ENCODE data around the gene PBX3. TPM values are rescaled to one million over a fixed set of nuclear protein-coding genes. Genes with fewer than 3 reads are reported as not detected.
A peak's percentile ranks its signal among the peaks of the same experiment; 100 is the strongest.

Gene PBX3
- total and polyA plus RNA-seq, 9 donors: 52.6 to 199 (median 119) TPM

GRCh38 chr9:125931211-125931610 is 184.0 kb downstream of the PBX3 start:
- WGBS, 3 donors: 93 to 97% (median 94%) methylated on average over 4 of the region's 4 CpGs
- Histone ChIP-seq H3K4me1 (ENCODE audit: insufficient read depth) (no peaks in the 10 kb centered on the region), H3K9me3 (no peaks in the 10 kb centered on the region), H3K27me3 (no peaks in the 10 kb centered on the region), H3K27ac (no peak overlapping the region), H3K4me3 (no peak overlapping the region), H3K36me3 (no peaks in the 10 kb centered on the region)
- intact Hi-C loops (cut with DNase I): no loop called here
- TF ChIP-seq POLR2A (IDR thresholded peaks at IDR 0.05) (no peak), CTCF (IDR thresholded peaks at IDR 0.05) (no peak), EP300 (IDR thresholded peaks at IDR 0.05) (no peak)
- DNase-seq: no peak

DNA sequence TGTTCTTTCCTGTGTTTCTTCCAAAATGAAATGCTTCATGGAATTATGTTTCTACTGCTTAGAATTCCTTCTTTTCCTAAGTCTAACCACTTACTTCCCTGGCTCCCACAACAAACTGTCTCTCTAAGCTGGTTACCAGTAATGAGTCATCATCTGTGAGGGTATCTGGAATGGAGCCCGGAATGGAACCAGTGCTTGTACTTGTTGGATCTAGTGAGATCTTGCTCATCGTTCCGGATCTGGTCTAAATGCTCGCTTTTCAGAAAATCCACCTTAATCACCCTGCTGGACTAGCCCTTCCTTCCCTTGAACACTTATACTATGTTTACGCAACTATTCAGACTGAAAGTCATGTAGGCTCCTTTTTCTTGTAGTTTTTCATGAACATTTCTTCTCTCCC is 184.8 kb downstream of the PBX3 start:
- DNase-seq: peak in 3 of 5 donors; percentile 36 to 55 (median 40)
- intact Hi-C loops (cut with DNase I): no loop called here
- Histone ChIP-seq H3K9me3 (no peaks in the 10 kb centered on the region), H3K27ac (no peak overlapping the region), H3K36me3 (no peaks in the 10 kb centered on the region), H3K4me3 (no peak overlapping the region), H3K27me3 (no peaks in the 10 kb centered on the region), H3K4me1 (ENCODE audit: insufficient read depth) (no peaks in the 10 kb centered on the region)
- TF ChIP-seq CTCF (IDR thresholded peaks at IDR 0.05) (no peak), POLR2A (IDR thresholded peaks at IDR 0.05) (no peak), EP300 (IDR thresholded peaks at IDR 0.05) (no peak)
- WGBS, 3 donors: 34 to 65% (median 57%) methylated on average over 5 of the region's 5 CpGs

GRCh38 chr9:125932746-125933455 is 185.7 kb downstream of the PBX3 start:
- Histone ChIP-seq H3K9me3 (no peaks in the 10 kb centered on the region), H3K4me1 (ENCODE audit: insufficient read depth) (no peaks in the 10 kb centered on the region), H3K4me3 (no peak overlapping the region), H3K36me3 (no peaks in the 10 kb centered on the region), H3K27me3 (no peaks in the 10 kb centered on the region), H3K27ac (no peak overlapping the region)
- no peak for DNase-seq
- 97% methylated on average over 5 of the region's 5 CpGs for WGBS, 3 donors
- intact Hi-C loops (cut with DNase I): no loop called here
- TF ChIP-seq CTCF (IDR thresholded peaks at IDR 0.05) (no peak), EP300 (IDR thresholded peaks at IDR 0.05) (no peak), POLR2A (IDR thresholded peaks at IDR 0.05) (no peak)

DNA sequence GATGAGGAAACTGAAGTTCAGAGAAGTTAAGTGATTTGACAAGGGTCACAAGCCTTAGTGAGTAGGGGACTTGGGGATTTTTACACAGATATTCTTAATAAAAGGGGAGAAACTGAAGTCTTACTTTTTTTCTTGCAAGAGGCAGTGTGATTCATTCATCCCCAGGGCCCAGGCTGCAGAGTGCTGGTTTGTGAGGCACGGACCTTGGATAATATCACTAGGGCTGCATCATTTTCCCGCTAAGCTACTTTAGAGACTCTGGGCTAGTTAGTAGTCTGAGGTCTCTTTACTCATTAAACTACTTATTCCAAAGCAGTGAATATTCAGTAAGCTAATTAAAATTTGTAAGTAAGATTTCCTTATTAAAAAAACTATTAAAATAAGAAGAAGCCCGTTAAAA is 195.0 kb downstream of the PBX3 start:
- intact Hi-C loops (cut with DNase I): no loop called here
- H3K9me3 ChIP-seq: no peaks in the 10 kb centered on the region
- TF ChIP-seq EP300 (IDR thresholded peaks at IDR 0.05): no peak
- no peak for TF ChIP-seq POLR2A (IDR thresholded peaks at IDR 0.05)
- TF ChIP-seq CTCF (IDR thresholded peaks at IDR 0.05): no peak
- no peak for DNase-seq
- no peaks in the 10 kb centered on the region for H3K4me1 ChIP-seq (ENCODE audit: insufficient read depth)
- 90 to 95% (median 91%) methylated on average over 3 of the region's 3 CpGs for WGBS, 3 donors
- no peak overlapping the region for H3K4me3 ChIP-seq
- no peaks in the 10 kb centered on the region for H3K36me3 ChIP-seq
- H3K27ac ChIP-seq: no peak overlapping the region
- no peaks in the 10 kb centered on the region for H3K27me3 ChIP-seq

Measured in ovary (tissue), 9 donors.